ENCODE results near the gene GYPC.

GRCh38 chr2:126653761-126654160 is 2.2 kb upstream of the GYPC start:
- no peak for TF ChIP-seq ZNF274 (IDR thresholded peaks at IDR 0.05; ENCODE audit: low read depth, low read length)
- no peak for TF ChIP-seq YY1 (IDR thresholded peaks at IDR 0.05; ENCODE audit: insufficient read depth, insufficient read length)
